ENCODE measurements around the gene RASSF8. TPM values are rescaled to one million over a fixed set of nuclear protein-coding genes. Genes with fewer than 3 reads are reported as not detected.

RASSF8 gene
- total RNA-seq, 2 experiments from 2014 or later, result not detected

- no peaks in the 10 kb centered on the region for H3K9me3 ChIP-seq (ENCODE audit: low read length)
- no peak overlapping the region for H2AFZ ChIP-seq (ENCODE audit: low read length)
- no peak overlapping the region for H3K4me3 ChIP-seq (ENCODE audit: low read depth, low read length, poor library complexity, severe bottlenecking)
- H3K4me1 ChIP-seq (ENCODE audit: insufficient read depth, low read length, poor library complexity, severe bottlenecking), result no peaks in the 10 kb centered on the region
- no peak for DNase-seq (ENCODE audit: low spot score)
- H3K4me2 ChIP-seq (ENCODE audit: low read length), result no peak overlapping the region
- no peaks in the 10 kb centered on the region for H4K20me1 ChIP-seq (ENCODE audit: insufficient read depth, low read length)
- TF ChIP-seq CTCF (conservative IDR thresholded peaks at IDR 0.05; ENCODE audit: low read length) (no peak), EZH2phosphoT487 (IDR thresholded peaks at IDR 0.05; ENCODE audit: borderline replicate concordance, low read depth, low read length) (no peak)
- no peaks in the 10 kb centered on the region for H3K36me3 ChIP-seq (ENCODE audit: insufficient read depth, low read length)
- no peaks in the 10 kb centered on the region for H3K9me2 ChIP-seq (ENCODE audit: insufficient read depth, low read length)
- intact Hi-C loops (cut with micrococcal nuclease; ENCODE audit: unreplicated experiment), result no loop called here
- no TSS peak for BruUV-seq (replicated peaks)
- H3K79me2 ChIP-seq (ENCODE audit: insufficient read depth, low read depth, low read length), result no peaks in the 10 kb centered on the region
- H3K27ac ChIP-seq (ENCODE audit: low read depth, low read length, poor library complexity, severe bottlenecking), result no peak overlapping the region
- POLR2A ChIA-PET, result no interaction called here
- CTCF ChIA-PET (ENCODE audit: unreplicated experiment), result no interaction called here
These were observed 87.7 kb downstream of the RASSF8 start for GRCh38 chr12:26046203-26046602.

GRCh38 chr12:26046906-26047305 lies 88.4 kb downstream of the RASSF8 start:
- Histone ChIP-seq H3K27ac (ENCODE audit: low read depth, low read length, poor library complexity, severe bottlenecking) (no peak overlapping the region), H4K20me1 (ENCODE audit: insufficient read depth, low read length) (no peaks in the 10 kb centered on the region), H2AFZ (ENCODE audit: low read length) (no peak overlapping the region), H3K79me2 (ENCODE audit: insufficient read depth, low read depth, low read length) (no peaks in the 10 kb centered on the region), H3K4me2 (ENCODE audit: low read length) (no peak overlapping the region), H3K36me3 (ENCODE audit: insufficient read depth, low read length) (no peaks in the 10 kb centered on the region), H3K4me1 (ENCODE audit: insufficient read depth, low read length, poor library complexity, severe bottlenecking) (no peaks in the 10 kb centered on the region), H3K9me3 (ENCODE audit: low read length) (no peaks in the 10 kb centered on the region), H3K9me2 (ENCODE audit: insufficient read depth, low read length) (no peaks in the 10 kb centered on the region), H3K4me3 (ENCODE audit: low read depth, low read length, poor library complexity, severe bottlenecking) (no peak overlapping the region)
- no peak for DNase-seq (ENCODE audit: low spot score)
- CTCF ChIA-PET (ENCODE audit: unreplicated experiment), result no interaction called here
- POLR2A ChIA-PET, result no interaction called here
- TF ChIP-seq EZH2phosphoT487 (IDR thresholded peaks at IDR 0.05; ENCODE audit: borderline replicate concordance, low read depth, low read length), result no peak
- no peak for TF ChIP-seq CTCF (conservative IDR thresholded peaks at IDR 0.05; ENCODE audit: low read length)
- BruUV-seq (replicated peaks), result no TSS peak
- intact Hi-C loops (cut with micrococcal nuclease; ENCODE audit: unreplicated experiment), result no loop called here

GRCh38 chr12:26047401-26048226 lies 89.1 kb downstream of the RASSF8 start:
- no peaks in the 10 kb centered on the region for H3K9me2 ChIP-seq (ENCODE audit: insufficient read depth, low read length)
- H3K79me2 ChIP-seq (ENCODE audit: insufficient read depth, low read depth, low read length), result no peaks in the 10 kb centered on the region
- H4K20me1 ChIP-seq (ENCODE audit: insufficient read depth, low read length), result no peaks in the 10 kb centered on the region
- TF ChIP-seq EZH2phosphoT487 (IDR thresholded peaks at IDR 0.05; ENCODE audit: borderline replicate concordance, low read depth, low read length), result no peak
- TF ChIP-seq CTCF (conservative IDR thresholded peaks at IDR 0.05; ENCODE audit: low read length), result no peak
- H3K36me3 ChIP-seq (ENCODE audit: insufficient read depth, low read length), result no peaks in the 10 kb centered on the region
- no peak overlapping the region for H3K27ac ChIP-seq (ENCODE audit: low read depth, low read length, poor library complexity, severe bottlenecking)
- H3K4me3 ChIP-seq (ENCODE audit: low read depth, low read length, poor library complexity, severe bottlenecking), result no peak overlapping the region
- no peaks in the 10 kb centered on the region for H3K9me3 ChIP-seq (ENCODE audit: low read length)
- POLR2A ChIA-PET, result no interaction called here
- H3K4me1 ChIP-seq (ENCODE audit: insufficient read depth, low read length, poor library complexity, severe bottlenecking), result no peaks in the 10 kb centered on the region
- no peak overlapping the region for H2AFZ ChIP-seq (ENCODE audit: low read length)
- H3K4me2 ChIP-seq (ENCODE audit: low read length), result no peak overlapping the region
- CTCF ChIA-PET (ENCODE audit: unreplicated experiment), result no interaction called here
- intact Hi-C loops (cut with micrococcal nuclease; ENCODE audit: unreplicated experiment), result no loop called here
- BruUV-seq (replicated peaks), result no TSS peak
- no peak for DNase-seq (ENCODE audit: low spot score)

Data from OCI-LY7 (cell line).